Hypothalamus (tissue), 51 donors: ENCODE data around the gene ZNF43.
"Not testable (repeated sequence)": the region's sequence is repeated elsewhere in the genome, so short reads cannot be mapped to it uniquely, and the experiment has no call there.

Experiments used
- DNase-seq, 51 donors: peaks; one replicate each; lab custom pipeline; 2025; lab: John Stamatoyannopoulos, UW

The ZNF43 gene

GRCh38 chr19:21835810-21836444 is at the start of gene ZNF43:
ZNF43 (minus strand) TSS chr19:21836182; CDS start chr19:21836038, 144 bp downstream.
- DNase-seq: peak; percentile 51 to 97 (median 91)

- not testable (repeated sequence) for DNase-seq
These were observed 49.5 kb upstream of the ZNF43 start for GRCh38 chr19:21885516-21885915.

- DNase-seq: not testable (repeated sequence)
These were observed 48.8 kb upstream of the ZNF43 start for GRCh38 chr19:21884786-21885185.

DNA sequence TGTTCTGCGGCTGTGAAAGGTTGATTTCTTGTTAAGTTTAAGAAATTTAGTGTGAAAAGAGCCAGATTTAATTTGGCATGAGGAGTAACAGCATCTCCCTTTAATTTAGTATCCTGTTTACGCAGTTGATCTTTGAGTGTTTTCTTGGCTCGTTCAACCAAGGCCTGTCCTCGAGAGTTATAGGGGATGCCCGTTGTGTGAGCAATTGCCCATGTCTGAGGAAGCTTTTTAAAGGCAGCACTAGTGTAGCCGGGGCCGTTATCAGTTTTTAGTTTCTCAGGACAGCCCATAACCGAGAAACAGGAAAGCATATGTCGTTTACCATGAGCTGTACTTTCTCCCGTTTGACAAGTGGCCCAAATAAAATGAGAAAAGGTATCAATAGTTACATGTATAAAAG is 47.5 kb upstream of the ZNF43 start:
- DNase-seq: no peak

DNA sequence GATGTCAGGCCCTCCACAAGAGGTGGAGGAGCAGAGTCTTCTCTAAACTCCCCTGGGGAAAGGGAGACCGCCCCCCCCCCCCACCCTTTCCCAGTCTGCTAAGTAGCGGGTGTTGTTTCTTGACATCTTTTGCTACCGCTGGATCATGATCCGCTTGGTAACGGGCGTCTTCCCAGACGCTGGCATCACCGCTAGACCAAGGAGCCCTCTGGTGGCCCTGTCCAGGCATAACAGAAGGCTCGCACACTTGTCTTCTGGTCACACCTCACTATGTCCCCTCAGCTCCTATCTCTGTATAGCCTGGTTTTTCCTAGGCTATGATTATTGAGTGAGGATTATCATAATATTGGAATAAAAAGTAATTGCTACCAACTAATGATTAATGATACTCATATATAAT is 44.8 kb upstream of the ZNF43 start:
- DNase-seq: peak in 9 of 51 donors; percentile 0 to 5 (median 1)

DNA sequence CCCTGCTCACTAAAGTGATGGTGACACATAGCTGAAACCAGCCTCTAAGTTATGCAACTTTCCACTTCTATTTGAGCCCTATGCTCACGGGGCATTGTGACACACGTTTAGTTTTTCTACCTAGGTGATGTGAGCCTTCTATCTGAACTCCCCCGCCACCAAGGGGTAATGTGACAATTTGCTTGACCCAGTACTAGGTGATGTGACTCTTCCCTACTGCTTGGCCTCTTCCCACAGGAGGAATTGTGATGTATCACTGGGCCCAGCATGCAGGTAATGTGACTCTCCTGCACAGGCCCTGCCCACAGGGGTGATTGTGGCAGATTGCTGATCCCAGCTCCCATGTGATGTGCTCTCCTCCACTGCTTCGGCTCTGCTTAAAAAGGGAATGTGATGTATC is 42.7 kb upstream of the ZNF43 start:
- no peak for DNase-seq

GRCh38 chr19:21877976-21878375 is 42.0 kb upstream of the ZNF43 start:
- no peak for DNase-seq

- not testable (repeated sequence) for DNase-seq
These were observed 40.6 kb upstream of the ZNF43 start for GRCh38 chr19:21876608-21877007.

- DNase-seq: no peak
These were observed 21.0 kb upstream of the ZNF43 start for GRCh38 chr19:21856773-21857514.

DNA sequence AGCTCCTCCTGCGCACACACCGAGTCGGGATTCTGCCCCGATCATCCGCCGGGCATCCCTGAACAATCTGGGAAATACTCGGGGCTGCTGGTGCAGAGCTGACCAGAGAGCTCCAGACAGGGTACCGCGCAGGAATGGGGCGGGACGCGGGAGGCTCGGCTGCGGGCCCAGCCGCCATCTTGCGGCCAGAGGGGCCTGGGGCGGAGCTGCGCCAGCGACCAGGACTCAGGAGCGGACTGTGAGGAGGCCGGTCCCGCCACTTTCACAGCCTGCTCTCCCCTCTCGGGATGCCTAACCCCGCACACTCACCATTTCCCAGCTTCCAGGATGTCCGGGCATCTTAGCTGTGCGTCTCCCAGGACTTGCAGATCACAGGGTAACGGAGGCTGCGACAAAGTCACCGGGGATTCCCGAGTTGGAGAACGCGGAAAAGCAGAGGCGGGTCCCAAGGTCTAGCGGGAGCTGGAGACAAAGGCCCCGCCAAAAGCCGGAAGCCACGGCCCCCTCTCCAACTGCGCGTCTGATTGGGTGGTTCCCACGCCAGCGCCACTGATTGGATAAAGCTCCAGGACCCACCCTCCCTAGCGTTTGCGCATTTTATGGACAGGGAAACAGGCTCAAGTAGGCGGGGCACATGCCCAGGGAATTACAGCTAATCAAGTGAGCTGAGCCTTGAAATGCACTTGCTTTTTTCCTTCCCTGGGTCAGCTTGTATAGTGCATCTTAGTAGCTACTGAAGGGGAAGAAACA is 15.8 kb upstream of the ZNF43 start:
- peak; percentile 52 to 97 (median 88) for DNase-seq

DNA sequence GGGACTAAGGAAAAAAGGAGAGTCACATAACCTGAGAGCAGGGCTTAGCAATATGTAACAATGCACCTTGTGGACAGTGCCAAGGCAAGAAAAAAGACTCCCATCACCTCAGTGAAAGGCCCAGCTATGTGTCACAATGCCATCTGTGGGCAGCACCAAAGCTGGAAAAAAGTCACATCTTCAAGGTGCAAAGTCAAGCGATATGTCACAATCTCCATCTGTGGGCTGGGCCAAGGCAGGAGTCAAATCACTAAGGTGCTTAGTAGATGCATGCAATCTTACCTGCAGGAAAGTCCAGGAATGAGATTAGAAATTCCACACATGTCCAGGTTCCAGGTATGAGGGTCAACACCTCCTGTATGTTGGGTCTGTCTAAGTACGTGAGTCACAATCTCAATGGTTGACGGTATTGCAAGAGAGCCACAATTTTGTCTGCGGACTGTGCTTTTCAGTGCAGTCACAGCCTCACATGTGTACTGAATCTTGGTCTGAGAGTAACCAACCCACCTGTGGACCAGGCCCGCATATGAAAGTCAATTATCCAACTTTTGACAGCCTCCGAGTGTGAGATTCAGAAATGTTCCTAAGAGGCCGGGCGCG is 14.8 kb upstream of the ZNF43 start:
- no peak for DNase-seq

DNA sequence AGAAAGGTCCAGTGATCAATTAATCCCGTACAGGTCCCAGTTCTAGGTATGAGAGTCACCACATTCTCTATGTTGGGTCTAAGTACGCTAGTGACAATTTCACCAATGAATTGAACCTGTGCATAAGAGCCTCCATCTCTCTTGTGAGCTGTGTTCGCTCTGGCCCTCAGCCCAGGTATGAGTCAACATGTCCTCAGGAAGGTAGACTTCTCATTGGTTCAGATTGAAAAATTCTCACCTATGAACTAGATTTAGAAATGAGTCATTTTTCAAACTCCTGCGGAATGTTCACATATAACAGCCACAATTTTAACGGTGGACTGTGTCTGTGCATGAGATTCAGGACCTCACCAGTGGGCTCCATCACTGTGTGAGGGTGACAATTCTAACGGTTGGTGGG is 12.7 kb upstream of the ZNF43 start:
- DNase-seq: no peak

- no peak for DNase-seq
These were observed 7.1 kb upstream of the ZNF43 start for GRCh38 chr19:21843081-21843480.

GRCh38 chr19:21841488-21842097 is 5.6 kb upstream of the ZNF43 start:
- DNase-seq: no peak

- DNase-seq: no peak
These were observed 5.1 kb upstream of the ZNF43 start for GRCh38 chr19:21841081-21841480.

GRCh38 chr19:21839976-21840375 is 4.0 kb upstream of the ZNF43 start:
- no peak for DNase-seq

DNA sequence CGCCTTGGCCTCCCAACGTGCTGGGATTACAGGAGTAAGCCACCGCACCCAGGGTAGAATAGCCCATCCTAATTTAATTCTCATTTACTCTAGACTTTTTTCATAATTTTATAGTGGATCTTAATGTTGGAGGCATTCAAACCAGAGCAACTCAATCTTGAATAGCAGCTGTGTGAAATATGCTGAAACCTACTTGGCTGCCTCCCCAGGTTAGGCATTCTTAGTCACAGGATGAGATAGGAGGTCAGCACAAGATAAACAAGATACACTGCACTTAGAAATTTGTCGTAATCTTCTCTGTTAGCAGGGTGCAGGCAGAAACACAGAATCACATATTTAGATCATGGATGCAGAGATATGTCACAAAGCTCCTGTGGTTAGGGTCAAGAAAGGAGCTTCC is 2.7 kb upstream of the ZNF43 start:
- no peak for DNase-seq

GRCh38 chr19:21835429-21835809 is 563 bp downstream of the ZNF43 start:
- DNase-seq: peak in 3 of 51 donors; percentile 25 to 36 (median 30)

DNA sequence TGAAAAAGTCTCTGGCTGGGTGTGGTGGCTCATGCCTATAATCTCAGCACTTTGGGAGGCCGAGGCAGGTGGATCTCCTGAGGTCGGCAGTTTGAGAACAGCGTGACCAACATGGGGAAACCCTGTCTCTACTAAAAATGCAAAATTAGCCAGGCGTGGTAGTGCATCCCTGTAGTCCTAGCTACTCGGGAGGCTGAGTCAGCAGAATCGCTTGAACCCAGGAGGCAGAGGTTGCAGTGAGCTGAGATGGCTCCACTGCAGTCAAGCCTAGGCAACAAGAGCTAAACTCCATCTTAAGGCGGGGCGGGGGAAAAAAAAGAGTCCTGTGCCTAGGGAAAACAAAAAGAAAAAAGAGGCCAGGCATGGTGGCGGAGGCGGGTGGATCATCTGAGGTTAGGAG is 2.2 kb downstream of the ZNF43 start:
- DNase-seq: no peak

DNA sequence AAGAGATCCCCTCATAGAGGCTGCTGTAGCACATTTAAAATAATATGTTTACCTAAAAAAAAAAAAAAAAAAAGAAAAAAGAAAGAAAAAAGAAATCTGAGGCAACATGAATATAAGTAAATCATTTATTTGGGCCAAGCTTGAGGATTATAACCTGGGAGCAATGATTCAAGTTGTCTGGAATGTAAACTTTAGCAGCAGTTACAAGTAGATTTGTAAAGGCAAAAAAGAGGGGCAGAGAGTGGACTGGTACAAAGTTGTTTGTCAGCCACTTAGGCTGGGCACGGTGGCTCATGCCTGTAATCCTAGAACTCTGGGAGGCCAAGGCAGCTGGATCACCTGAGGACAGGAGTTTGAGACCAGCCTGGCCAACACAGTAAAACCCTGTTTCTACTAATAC is 11.3 kb downstream of the ZNF43 start:
- DNase-seq: no peak

DNA sequence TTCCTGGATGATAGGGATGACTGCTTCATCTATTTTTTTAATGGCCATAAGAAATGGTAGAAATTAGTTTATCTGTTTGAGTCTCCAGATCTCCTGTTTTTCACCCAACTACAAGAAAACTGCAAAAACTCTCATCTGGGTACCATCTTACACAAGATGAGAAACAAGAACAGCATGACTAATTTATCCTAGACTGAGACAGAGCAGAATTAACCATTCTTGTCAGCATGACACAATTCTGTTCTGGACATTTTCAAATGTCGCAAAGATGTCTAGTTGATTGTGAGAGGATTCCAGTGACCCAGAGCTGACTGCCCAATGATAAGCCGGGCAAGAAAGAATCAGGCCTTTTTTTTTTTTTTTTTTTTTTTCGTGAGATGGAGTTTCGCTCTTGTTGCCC is 12.8 kb downstream of the ZNF43 start:
- DNase-seq: no peak
